ENCODE data around the gene HNF1A.
"Not testable (repeated sequence)": the region's sequence is repeated elsewhere in the genome, so short reads cannot be mapped to it uniquely, and the experiment has no call there.

Gene HNF1A, protein sequence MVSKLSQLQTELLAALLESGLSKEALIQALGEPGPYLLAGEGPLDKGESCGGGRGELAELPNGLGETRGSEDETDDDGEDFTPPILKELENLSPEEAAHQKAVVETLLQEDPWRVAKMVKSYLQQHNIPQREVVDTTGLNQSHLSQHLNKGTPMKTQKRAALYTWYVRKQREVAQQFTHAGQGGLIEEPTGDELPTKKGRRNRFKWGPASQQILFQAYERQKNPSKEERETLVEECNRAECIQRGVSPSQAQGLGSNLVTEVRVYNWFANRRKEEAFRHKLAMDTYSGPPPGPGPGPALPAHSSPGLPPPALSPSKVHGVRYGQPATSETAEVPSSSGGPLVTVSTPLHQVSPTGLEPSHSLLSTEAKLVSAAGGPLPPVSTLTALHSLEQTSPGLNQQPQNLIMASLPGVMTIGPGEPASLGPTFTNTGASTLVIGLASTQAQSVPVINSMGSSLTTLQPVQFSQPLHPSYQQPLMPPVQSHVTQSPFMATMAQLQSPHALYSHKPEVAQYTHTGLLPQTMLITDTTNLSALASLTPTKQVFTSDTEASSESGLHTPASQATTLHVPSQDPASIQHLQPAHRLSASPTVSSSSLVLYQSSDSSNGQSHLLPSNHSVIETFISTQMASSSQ

GRCh38 chr12:120978296-120979219 is at the start of gene HNF1A:
HNF1A (plus strand) TSS chr12:120978543; CDS start chr12:120978769, 226 bp downstream.
- DNase-seq, result no peak

DNA sequence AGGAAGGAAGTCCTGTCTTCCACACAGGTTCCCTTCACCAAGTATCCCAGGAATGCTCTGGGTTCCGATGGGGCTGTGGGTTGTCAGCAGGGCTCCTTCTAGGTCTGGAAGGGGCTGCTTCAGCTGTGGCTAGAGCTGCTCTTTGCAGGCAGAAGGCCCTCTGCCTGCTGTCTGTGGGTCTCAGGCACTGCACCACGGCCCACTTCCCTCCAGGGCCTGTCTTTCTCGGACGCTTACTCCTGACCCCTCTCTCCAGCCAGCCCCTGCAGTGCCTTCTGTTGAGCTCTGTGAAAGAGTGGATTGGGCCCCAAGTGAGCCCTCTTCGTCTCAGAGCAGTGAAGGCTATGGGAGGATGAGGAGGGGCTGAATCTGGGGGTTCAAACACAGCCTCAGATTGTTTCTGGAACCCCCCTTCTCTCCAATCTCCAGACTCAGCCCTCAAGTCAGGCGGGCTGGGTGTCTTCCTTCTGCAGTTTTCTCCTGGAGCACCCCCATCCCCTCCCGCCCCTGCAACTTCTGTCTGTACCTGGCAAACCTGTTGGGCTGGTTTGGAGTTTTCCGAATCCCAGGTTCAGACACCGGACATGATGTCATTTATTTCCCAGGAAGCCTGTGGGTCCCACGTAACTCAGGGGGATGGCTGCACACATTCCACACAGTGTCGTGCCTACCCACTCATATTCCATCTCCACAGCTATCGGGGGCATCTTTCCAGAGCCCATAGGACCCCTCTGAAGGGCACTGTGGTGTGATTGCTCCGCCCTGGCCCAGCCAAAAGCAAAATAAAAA is 49.3 kb upstream of the HNF1A start:
- no peak for DNase-seq

- no peak for DNase-seq
Observed at GRCh38 chr12:120930032-120930431, 48.3 kb upstream of the HNF1A start.

GRCh38 chr12:120932058-120932457 is 46.3 kb upstream of the HNF1A start:
- DNase-seq, result no peak

GRCh38 chr12:120932956-120933526 is 45.3 kb upstream of the HNF1A start:
- DNase-seq, result no peak

DNA sequence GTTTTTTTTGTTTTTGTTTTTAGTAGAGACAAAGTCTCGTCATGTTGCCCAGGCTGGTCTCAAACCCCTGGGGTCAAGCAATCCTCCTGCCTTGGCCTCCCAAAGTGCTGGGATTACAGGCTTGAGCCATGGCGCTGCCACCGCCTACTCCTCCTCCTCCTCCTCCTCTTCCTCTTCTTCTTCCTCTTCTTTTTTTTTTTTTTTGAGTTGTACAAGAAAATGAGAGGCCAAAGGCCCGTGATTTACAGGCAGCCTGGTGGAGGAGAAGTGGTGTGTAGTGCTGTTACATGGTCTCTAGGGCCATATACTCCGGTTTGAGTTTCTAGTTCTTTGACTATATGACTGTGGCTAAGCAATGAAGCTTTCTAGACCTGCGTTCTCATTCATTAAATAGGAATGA is 44.6 kb upstream of the HNF1A start:
- DNase-seq, result no peak

DNA sequence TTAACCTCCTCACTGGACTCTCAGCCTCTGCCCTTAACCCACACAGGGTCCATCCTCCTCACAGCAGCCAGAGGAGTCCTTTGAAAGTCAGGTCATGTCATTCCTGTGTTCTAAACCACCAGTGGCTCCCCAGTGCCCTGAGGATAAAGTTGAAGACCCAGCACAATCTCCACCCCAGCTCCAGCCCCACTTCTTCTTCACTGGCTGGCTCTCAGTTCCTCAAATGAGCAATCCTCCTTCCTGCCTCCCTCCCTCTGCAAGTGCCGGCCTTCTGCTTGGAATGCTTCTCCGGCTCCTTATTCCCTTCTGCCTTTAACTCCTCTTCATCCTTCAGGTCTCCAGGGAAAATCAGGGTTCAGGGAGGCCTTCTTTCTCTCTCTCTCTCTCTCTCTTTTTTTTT is 42.1 kb upstream of the HNF1A start:
- DNase-seq, result no peak

DNA sequence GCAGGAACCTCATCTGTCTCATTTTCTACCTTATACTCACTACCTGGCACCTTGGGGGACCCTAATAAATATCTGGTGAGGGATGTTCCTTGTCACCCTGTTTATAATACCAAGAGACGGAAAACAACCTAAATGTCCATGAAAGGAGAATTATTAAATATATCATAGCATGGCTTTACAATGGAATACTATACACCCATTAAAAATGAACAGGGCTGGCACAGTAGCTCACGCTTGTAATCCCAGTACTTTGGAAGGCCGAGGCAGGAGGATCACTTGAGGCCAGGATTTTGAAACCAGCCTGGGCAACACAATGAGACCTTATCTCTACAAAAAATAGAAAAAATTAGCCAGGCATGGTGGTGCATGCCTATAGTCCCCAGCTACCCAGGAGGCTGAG is 39.8 kb upstream of the HNF1A start:
- no peak for DNase-seq

DNA sequence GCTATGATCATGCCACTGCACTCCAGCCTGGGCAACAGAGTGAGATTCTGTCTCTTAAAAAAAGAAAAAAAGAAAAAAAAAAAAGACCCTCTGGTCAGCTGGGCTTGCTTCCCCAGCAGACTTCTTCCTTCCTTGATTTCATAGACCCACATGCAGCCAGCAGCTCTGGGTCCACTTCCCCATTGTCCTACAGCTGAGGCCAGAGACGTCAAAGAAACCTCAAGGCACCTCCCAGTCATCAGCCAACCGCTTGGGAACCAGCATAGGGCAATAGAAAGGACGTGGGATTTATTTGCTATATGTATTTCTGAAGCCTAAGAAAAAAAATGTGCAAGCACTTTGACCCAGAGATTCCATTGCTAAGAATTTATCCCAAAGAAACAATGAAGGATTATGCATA is 38.8 kb upstream of the HNF1A start:
- DNase-seq, result no peak

GRCh38 chr12:120940006-120940405 is 38.3 kb upstream of the HNF1A start:
- no peak for DNase-seq

- peak; percentile 54 for DNase-seq
Observed at GRCh38 chr12:120940799-120941198, 37.5 kb upstream of the HNF1A start.

DNA sequence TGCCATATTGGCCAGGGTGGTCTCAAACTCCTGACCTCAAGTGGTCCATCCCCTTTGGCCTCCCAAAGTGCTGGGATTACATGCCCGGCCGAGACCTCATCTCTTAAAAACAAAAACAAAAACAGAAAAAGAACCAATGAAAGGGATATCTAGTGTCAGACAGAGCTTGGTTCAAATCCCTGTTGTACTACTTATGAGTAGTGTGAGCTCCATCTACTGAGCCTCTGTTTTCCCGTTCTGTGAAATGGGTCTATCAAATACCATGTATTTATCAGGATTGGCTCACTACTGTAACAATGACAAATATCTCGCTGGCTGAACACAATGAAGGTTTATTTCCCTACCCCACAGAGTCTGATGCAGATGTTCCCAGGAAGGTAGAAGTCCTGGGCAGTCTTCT is 36.9 kb upstream of the HNF1A start:
- DNase-seq, result no peak

GRCh38 chr12:120941846-120942405 is 36.4 kb upstream of the HNF1A start:
- no peak for DNase-seq

DNA sequence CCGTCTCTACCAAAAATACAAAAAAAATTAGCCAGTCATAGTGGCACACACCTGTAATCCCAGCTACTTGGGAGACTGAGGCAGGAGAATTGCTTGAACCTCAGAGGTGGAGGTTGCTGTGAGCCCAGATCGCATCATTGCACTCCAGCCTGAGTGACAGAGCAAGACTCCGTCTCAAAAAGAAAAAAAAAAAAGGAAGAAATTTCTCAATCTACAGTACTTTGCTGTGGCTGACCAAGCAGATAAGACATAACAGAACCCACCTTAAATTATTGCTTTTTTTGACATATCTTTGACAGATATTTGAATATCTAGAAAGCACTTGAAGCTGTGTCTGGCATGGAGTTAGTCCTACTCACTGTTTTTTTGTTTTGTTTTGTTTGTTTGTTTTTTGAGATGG is 34.9 kb upstream of the HNF1A start:
- DNase-seq, result no peak

GRCh38 chr12:120944645-120945217 is 33.6 kb upstream of the HNF1A start:
- peak; percentile 25 for DNase-seq

- not testable (repeated sequence) for DNase-seq
Observed at GRCh38 chr12:120945516-120945915, 32.8 kb upstream of the HNF1A start.

DNA sequence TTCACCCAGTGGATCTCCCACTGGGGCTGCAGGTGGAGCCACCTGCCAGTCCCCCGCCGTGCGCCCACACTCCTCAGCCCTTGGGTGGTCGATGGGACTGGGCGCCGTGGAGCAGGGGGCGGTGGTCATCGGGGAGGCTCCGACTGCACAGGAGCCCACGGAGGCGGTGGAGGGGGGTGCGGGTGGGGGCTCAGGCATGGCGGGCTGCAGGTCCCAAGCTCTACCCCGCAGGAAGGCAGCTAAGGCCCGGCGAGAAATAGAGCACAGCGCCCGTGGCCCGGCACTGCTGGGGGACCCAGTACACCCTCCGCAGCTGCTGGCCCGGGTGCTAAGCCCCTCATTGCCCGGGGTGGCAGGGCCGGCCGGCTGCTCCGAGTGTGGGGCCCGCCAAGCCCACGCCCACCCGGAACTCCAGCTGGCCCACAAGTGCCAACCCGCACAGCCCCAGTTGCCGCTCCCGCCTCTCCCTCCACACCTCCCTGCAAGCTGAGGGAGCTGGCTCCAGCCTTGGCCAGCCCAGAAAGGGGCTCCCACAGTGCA is 28.0 kb upstream of the HNF1A start:
- not testable (repeated sequence) for DNase-seq

DNA sequence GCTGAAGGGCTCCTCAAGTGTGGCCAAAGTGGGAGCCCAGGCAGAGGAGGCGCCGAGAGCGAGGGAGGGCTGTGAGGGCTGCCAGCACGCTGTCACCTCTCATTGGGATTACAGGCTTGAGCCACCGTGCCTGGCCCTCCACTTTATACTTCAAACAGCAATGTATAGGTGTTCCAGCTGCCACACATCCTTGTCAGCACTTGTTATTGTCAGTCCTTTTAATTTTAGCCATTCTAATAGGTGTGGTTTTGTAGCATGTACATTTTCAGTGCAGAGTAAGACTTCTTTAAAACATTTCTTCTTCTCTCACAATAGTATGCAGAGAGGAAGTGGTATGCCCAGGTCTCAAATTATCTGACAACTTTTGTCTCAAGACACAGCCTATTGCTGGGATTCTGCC is 27.5 kb upstream of the HNF1A start:
- DNase-seq, result no peak

- DNase-seq, result no peak
Observed at GRCh38 chr12:120955232-120955631, 23.1 kb upstream of the HNF1A start.

DNA sequence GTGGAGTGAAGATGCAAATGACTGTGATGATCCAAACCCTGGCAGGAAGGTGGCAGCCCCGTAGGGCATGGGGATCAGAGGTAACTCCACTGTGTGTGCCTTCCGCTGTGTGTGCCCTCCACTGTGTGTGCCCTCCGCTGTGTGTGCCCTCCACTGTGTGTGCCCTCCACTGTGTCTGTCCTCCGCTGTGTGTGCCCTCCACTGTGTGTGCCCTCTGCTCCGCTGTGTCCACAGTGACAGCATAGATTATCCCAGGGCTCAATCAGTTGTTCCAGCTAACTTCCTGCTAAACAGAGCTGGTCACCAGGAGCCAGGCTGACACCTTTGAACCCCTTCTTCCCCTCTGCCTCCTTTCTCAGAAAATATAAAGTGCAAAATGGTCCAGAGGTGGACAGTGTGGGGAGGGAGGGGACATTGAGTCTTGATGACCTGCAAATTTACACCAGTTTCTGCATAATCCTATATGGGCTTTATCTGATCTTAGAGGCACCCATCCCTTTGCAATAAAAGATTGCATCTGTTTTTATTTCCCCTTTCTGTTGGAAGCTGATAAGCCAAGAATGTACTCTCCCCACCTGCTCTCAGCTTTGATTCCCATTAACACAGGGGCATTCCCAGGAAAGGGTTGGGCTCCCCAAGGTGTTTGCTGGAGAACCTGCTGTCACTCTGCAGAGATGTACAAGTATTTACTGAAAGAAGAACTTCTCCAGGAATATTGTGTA is 21.6 kb upstream of the HNF1A start:
- no peak for DNase-seq

Data from fibroblast of skin of right quadriceps (primary cell).